A549 (cell line): ENCODE data around the gene RPL29.

ENCODE experiments used
- CTCF ChIP-seq: fragments of >200 bp; sonication (Bioruptor Twin); formaldehyde crosslinking; IDR thresholded peaks from 3 replicates; pipeline ENCODE4 v1.5.1; 2016
- ELK1 ChIP-seq: fragments of 150-350 bp; IDR thresholded peaks from 2 replicates; pipeline ENCODE4 v1.6.1; 2014; ENCODE audit warnings: low read depth, mild to moderate bottlenecking, low read length
- ESRRA ChIP-seq: fragments of 150-350 bp; IDR thresholded peaks from 2 replicates; pipeline ENCODE4 v1.6.1; 2014; ENCODE audit warnings: mild to moderate bottlenecking, low read length, borderline replicate concordance
- FOXS1 ChIP-seq: fragments of 250-450 bp; sonication (Bioruptor Pico); IDR thresholded peaks from 2 replicates; pipeline ENCODE4 v1.5.0; 2020; ENCODE audit warnings: mild to moderate bottlenecking, moderate library complexity
- HDAC2 ChIP-seq: fragments of 200-600 bp; sonication (generic); IDR thresholded peaks from 2 replicates; pipeline ENCODE4 v1.6.1; 2016
- HOXB13 ChIP-seq: fragments of 250-450 bp; sonication (Bioruptor Pico); IDR thresholded peaks from 2 replicates; pipeline ENCODE4 v1.5.0; 2020; ENCODE audit warnings: low read depth, mild to moderate bottlenecking, moderate library complexity
- MAZ ChIP-seq: fragments of 150-350 bp; IDR thresholded peaks from 2 replicates; pipeline ENCODE4 v1.6.1; 2014; ENCODE audit warnings: antibody characterized with exemption, low read depth, low read length, borderline replicate concordance
- NFE2L2 ChIP-seq: fragments of 150-350 bp; conservative IDR thresholded peaks from 2 replicates; pipeline ENCODE4 v1.6.1; 2014; ENCODE audit warnings: low read length
- NR3C1 ChIP-seq: fragments of >200 bp; sonication (Bioruptor Twin); formaldehyde crosslinking; IDR thresholded peaks from 3 replicates; pipeline ENCODE4 v1.6.1; 2017
- PHF8 ChIP-seq: fragments of 200-600 bp; sonication (generic); IDR thresholded peaks from 2 replicates; pipeline ENCODE4 v1.6.1; 2016; ENCODE audit warnings: low read depth, mild to moderate bottlenecking, antibody characterized with exemption, moderate library complexity, borderline replicate concordance
- POLR2A ChIP-seq: IDR thresholded peaks from 2 replicates; pipeline ENCODE4 v1.6.1; 2012; ENCODE audit warnings: mild to moderate bottlenecking, low read length
- RFX5 ChIP-seq: fragments of 450-650 bp; IDR thresholded peaks from 2 replicates; pipeline ENCODE4 v1.7.1; 2014; ENCODE audit warnings: antibody characterized with exemption, mild to moderate bottlenecking, moderate library complexity
- SMC3 ChIP-seq: fragments of >200 bp; sonication (Bioruptor Twin); formaldehyde crosslinking; IDR thresholded peaks from 3 replicates; pipeline ENCODE4 v1.6.1; 2018; ENCODE audit warnings: inconsistent platforms
- TF ChIP-seq, protein P1 (sequence below): IDR thresholded peaks from 2 replicates; pipeline ENCODE4 v1.6.1; 2012

- no peak for TF ChIP-seq FOXS1
- TF ChIP-seq POLR2A = no peak
- no peak for TF ChIP-seq HDAC2
- no peak for TF ChIP-seq CTCF
- no peak for TF ChIP-seq SMC3
- no peak for TF ChIP-seq RFX5
- no peak for TF ChIP-seq NR3C1
- no peak for TF ChIP-seq HOXB13 (CRISPR knock-in tag)
- no peak for TF ChIP-seq ESRRA
- no peak for TF ChIP-seq MAZ
- no peak for TF ChIP-seq ELK1
- no peak for TF ChIP-seq PHF8
- no peak for TF ChIP-seq NFE2L2
- TF ChIP-seq, protein P1, sequence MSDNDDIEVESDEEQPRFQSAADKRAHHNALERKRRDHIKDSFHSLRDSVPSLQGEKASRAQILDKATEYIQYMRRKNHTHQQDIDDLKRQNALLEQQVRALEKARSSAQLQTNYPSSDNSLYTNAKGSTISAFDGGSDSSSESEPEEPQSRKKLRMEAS = no peak
These were observed 9.3 kb upstream of the RPL29 start for GRCh38 chr3:52004906-52005395.
